ENCODE measurements around the gene MAP7. TPM values are rescaled to one million over a fixed set of nuclear protein-coding genes. Genes with fewer than 3 reads are reported as not detected.
A peak's percentile ranks its signal among the peaks of the same experiment; 100 is the strongest.

MAP7 gene
- total and polyA plus RNA-seq, 9 of the 15 experiments (the other 6 are each of a cell fraction or from before 2014, with no cell fraction given): 0.76 to 7.7 (median 3.9) TPM

DNA sequence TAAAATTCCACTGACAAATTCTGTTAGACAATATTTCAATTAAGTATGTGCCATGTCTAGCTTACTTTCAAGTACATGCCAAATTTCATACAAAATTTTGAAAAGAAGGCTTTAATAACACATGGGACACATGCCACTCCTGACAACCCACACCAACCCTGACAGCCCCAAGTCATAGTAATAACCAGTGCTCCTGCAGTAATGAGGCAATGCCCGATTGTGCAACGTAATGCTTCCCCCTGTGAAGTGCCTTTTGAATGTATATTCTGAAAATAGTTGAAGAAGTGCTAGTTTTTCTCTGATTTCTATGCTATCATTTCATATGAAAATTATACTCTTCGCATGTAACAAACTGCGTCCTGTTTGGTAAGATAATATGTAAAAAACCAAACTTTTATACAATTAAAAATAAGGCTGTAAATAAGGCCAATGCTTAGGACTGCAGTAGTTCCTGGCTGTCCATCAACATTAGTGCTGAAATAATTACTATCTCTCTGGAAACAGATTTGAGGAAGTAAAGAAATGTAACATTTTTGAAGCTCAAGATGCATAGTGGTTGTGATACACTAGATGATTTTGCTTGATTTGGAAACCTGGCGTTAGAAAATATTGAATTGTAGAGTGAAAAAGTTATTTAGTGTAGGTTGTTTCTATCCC lies 134.7 kb downstream of the MAP7 start (continued):
- TF ChIP-seq, protein P1, sequence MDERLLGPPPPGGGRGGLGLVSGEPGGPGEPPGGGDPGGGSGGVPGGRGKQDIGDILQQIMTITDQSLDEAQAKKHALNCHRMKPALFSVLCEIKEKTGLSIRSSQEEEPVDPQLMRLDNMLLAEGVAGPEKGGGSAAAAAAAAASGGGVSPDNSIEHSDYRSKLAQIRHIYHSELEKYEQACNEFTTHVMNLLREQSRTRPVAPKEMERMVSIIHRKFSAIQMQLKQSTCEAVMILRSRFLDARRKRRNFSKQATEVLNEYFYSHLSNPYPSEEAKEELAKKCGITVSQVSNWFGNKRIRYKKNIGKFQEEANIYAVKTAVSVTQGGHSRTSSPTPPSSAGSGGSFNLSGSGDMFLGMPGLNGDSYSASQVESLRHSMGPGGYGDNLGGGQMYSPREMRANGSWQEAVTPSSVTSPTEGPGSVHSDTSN (CRISPR knock-in tag; IDR thresholded peaks at IDR 0.05; ENCODE audit: low read depth): no peak
- TF ChIP-seq, protein P1 (tag; conservative IDR thresholded peaks at IDR 0.05; ENCODE audit: low read depth): peak; percentile 66; the same call in 1 of the 2 replicates
- no peak for TF ChIP-seq STAG1 (CRISPR knock-in tag; IDR thresholded peaks at IDR 0.05; ENCODE audit: borderline replicate concordance)
- TF ChIP-seq NCOA4 (IDR thresholded peaks at IDR 0.05; ENCODE audit: partially characterized antibody): no peak
- TF ChIP-seq, protein P2, sequence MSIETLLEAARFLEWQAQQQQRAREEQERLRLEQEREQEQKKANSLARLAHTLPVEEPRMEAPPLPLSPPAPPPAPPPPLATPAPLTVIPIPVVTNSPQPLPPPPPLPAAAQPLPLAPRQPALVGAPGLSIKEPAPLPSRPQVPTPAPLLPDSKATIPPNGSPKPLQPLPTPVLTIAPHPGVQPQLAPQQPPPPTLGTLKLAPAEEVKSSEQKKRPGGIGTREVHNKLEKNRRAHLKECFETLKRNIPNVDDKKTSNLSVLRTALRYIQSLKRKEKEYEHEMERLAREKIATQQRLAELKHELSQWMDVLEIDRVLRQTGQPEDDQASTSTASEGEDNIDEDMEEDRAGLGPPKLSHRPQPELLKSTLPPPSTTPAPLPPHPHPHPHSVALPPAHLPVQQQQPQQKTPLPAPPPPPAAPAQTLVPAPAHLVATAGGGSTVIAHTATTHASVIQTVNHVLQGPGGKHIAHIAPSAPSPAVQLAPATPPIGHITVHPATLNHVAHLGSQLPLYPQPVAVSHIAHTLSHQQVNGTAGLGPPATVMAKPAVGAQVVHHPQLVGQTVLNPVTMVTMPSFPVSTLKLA (conservative IDR thresholded peaks at IDR 0.05): 0 out of 4 replicates have a peak, but pooled peaks of 1 of the 2 experiments have one; percentile 23
- no peak for TF ChIP-seq ZNF146 (CRISPR knock-in tag; IDR thresholded peaks at IDR 0.05; ENCODE audit: unreplicated experiment)
- no peak for TF ChIP-seq ZNF184 (CRISPR knock-in tag; IDR thresholded peaks at IDR 0.05)
- TF ChIP-seq, protein P3, sequence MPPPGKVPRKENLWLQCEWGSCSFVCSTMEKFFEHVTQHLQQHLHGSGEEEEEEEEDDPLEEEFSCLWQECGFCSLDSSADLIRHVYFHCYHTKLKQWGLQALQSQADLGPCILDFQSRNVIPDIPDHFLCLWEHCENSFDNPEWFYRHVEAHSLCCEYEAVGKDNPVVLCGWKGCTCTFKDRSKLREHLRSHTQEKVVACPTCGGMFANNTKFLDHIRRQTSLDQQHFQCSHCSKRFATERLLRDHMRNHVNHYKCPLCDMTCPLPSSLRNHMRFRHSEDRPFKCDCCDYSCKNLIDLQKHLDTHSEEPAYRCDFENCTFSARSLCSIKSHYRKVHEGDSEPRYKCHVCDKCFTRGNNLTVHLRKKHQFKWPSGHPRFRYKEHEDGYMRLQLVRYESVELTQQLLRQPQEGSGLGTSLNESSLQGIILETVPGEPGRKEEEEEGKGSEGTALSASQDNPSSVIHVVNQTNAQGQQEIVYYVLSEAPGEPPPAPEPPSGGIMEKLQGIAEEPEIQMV (tag; conservative IDR thresholded peaks at IDR 0.05; ENCODE audit: low read depth): no peak
- TF ChIP-seq ZNF780A (CRISPR knock-in tag; IDR thresholded peaks at IDR 0.05): no peak
- TF ChIP-seq, protein P4, sequence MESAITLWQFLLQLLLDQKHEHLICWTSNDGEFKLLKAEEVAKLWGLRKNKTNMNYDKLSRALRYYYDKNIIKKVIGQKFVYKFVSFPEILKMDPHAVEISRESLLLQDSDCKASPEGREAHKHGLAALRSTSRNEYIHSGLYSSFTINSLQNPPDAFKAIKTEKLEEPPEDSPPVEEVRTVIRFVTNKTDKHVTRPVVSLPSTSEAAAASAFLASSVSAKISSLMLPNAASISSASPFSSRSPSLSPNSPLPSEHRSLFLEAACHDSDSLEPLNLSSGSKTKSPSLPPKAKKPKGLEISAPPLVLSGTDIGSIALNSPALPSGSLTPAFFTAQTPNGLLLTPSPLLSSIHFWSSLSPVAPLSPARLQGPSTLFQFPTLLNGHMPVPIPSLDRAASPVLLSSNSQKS (CRISPR knock-in tag; IDR thresholded peaks at IDR 0.05): no peak
- TF ChIP-seq HDAC6 (IDR thresholded peaks at IDR 0.05; ENCODE audit: low read depth, low read length): no peak
- TF ChIP-seq PHTF2 (CRISPR knock-in tag; IDR thresholded peaks at IDR 0.05): no peak
- TF ChIP-seq TCFL5 (CRISPR knock-in tag; conservative IDR thresholded peaks at IDR 0.05): no peak
- TF ChIP-seq, protein P5, sequence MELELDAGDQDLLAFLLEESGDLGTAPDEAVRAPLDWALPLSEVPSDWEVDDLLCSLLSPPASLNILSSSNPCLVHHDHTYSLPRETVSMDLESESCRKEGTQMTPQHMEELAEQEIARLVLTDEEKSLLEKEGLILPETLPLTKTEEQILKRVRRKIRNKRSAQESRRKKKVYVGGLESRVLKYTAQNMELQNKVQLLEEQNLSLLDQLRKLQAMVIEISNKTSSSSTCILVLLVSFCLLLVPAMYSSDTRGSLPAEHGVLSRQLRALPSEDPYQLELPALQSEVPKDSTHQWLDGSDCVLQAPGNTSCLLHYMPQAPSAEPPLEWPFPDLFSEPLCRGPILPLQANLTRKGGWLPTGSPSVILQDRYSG (tag; conservative IDR thresholded peaks at IDR 0.05; ENCODE audit: low read depth): no peak
- TF ChIP-seq, protein P6, sequence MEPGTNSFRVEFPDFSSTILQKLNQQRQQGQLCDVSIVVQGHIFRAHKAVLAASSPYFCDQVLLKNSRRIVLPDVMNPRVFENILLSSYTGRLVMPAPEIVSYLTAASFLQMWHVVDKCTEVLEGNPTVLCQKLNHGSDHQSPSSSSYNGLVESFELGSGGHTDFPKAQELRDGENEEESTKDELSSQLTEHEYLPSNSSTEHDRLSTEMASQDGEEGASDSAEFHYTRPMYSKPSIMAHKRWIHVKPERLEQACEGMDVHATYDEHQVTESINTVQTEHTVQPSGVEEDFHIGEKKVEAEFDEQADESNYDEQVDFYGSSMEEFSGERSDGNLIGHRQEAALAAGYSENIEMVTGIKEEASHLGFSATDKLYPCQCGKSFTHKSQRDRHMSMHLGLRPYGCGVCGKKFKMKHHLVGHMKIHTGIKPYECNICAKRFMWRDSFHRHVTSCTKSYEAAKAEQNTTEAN (CRISPR knock-in tag; IDR thresholded peaks at IDR 0.05): no peak
- TF ChIP-seq E2F3 (CRISPR knock-in tag; IDR thresholded peaks at IDR 0.05): no peak
